ENCODE results near the gene TEKT1.

GRCh38 chr17:6786618-6787017, 44.9 kb downstream of the TEKT1 start:
- TF ChIP-seq, protein P1, sequence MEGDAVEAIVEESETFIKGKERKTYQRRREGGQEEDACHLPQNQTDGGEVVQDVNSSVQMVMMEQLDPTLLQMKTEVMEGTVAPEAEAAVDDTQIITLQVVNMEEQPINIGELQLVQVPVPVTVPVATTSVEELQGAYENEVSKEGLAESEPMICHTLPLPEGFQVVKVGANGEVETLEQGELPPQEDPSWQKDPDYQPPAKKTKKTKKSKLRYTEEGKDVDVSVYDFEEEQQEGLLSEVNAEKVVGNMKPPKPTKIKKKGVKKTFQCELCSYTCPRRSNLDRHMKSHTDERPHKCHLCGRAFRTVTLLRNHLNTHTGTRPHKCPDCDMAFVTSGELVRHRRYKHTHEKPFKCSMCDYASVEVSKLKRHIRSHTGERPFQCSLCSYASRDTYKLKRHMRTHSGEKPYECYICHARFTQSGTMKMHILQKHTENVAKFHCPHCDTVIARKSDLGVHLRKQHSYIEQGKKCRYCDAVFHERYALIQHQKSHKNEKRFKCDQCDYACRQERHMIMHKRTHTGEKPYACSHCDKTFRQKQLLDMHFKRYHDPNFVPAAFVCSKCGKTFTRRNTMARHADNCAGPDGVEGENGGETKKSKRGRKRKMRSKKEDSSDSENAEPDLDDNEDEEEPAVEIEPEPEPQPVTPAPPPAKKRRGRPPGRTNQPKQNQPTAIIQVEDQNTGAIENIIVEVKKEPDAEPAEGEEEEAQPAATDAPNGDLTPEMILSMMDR (IDR thresholded peaks at IDR 0.05; ENCODE audit: insufficient read depth, low read depth, low read length) = no peak
- no peak for TF ChIP-seq EZH2 (IDR thresholded peaks at IDR 0.05; ENCODE audit: insufficient read depth, low read length)
